GM21447 (cell line): ENCODE results near the gene ADO.

ENCODE experiments used
- ATAC-seq: cut with Tn5 transposase; IDR thresholded peaks from one replicate; pipeline ENCODE4 v1.9.1; 2021; ENCODE audit not compliant: unreplicated experiment

ADO gene

GRCh38 chr10:62817121-62817765, 12.7 kb downstream of the ADO start:
- peak; percentile 18 for ATAC-seq

GRCh38 chr10:62817766-62818425, 13.4 kb downstream of the ADO start:
- peak; percentile 29 for ATAC-seq

- ATAC-seq: no peak
These were observed 14.0 kb downstream of the ADO start for GRCh38 chr10:62818426-62819011.

- ATAC-seq: no peak
These were observed 14.8 kb downstream of the ADO start for GRCh38 chr10:62819141-62819920.

GRCh38 chr10:62820586-62820985, 16.1 kb downstream of the ADO start:
- ATAC-seq: no peak

GRCh38 chr10:62826273-62826672, 21.8 kb downstream of the ADO start:
- no peak for ATAC-seq

- no peak for ATAC-seq
These were observed 25.1 kb downstream of the ADO start for GRCh38 chr10:62829622-62830021.

- ATAC-seq: no peak
These were observed 26.2 kb downstream of the ADO start for GRCh38 chr10:62830679-62831078.

GRCh38 chr10:62831346-62831745, 26.8 kb downstream of the ADO start:
- ATAC-seq: no peak

GRCh38 chr10:62839590-62839989, 35.1 kb downstream of the ADO start:
- no peak for ATAC-seq

- ATAC-seq: peak; percentile 63
These were observed 38.5 kb downstream of the ADO start for GRCh38 chr10:62842983-62843382.

- no peak for ATAC-seq
These were observed 39.1 kb downstream of the ADO start for GRCh38 chr10:62843600-62843999.

GRCh38 chr10:62844280-62845011, 39.9 kb downstream of the ADO start:
- ATAC-seq: no peak

- no peak for ATAC-seq
These were observed 42.9 kb downstream of the ADO start for GRCh38 chr10:62847433-62847832.

- ATAC-seq: no peak
These were observed 46.1 kb downstream of the ADO start for GRCh38 chr10:62850646-62851045.

GRCh38 chr10:62851442-62851841, 46.9 kb downstream of the ADO start:
- no peak for ATAC-seq

GRCh38 chr10:62852961-62853702, 48.6 kb downstream of the ADO start:
- ATAC-seq: peak; percentile 80

GRCh38 chr10:62853710-62854109, 49.2 kb downstream of the ADO start:
- no peak for ATAC-seq

- ATAC-seq: no peak
These were observed 51.5 kb downstream of the ADO start for GRCh38 chr10:62856021-62856420.
